KOPT-K1 (cell line): ENCODE results near the gene POLR3GL.

Experiments
- H3K27ac ChIP-seq: fragments of 200-600 bp; sonication (generic); 2 replicates; pipeline ENCODE4 v1.5.1; 2016; ENCODE audit warnings: antibody characterized with exemption, mild to moderate bottlenecking, low read depth, low read length; ENCODE audit not compliant: poor library complexity, severe bottlenecking
- H3K36me3 ChIP-seq: fragments of 200-600 bp; sonication (generic); 2 replicates; pipeline ENCODE4 v1.5.1; 2017; ENCODE audit warnings: antibody characterized with exemption, mild to moderate bottlenecking, low read length, moderate library complexity; ENCODE audit not compliant: insufficient read depth
- H3K9me3 ChIP-seq: fragments of 200-600 bp; sonication (generic); 2 replicates; pipeline ENCODE4 v1.5.1; 2017; ENCODE audit warnings: antibody characterized with exemption, low read length, mild to moderate bottlenecking; ENCODE audit not compliant: insufficient read depth, poor library complexity, severe bottlenecking

The POLR3GL gene

GRCh38 chr1:145937436-145937835 lies 27.1 kb upstream of the POLR3GL start:
- H3K9me3 ChIP-seq: no peaks in the 10 kb centered on the region
- no peak overlapping the region for H3K27ac ChIP-seq

DNA sequence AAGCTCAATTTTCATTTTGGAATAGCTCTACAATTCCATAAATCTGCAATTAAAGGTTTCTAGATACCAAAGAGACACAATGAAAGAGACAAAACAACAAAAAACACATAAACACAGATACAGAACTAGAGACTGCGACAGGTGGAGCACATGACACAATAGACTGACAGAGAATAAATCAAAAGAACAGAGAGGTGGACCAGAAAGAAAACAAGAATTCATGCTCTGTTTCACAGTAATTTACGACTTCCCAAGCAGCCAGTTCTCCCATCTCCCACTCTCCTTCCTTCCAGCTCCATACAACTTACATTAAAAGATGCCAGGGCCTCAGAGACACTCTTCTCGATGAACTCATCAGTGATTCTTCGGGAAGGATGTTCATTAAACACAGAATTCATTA lies 22.1 kb upstream of the POLR3GL start:
- no peaks in the 10 kb centered on the region for H3K9me3 ChIP-seq
- no peak overlapping the region for H3K27ac ChIP-seq
- peaks cover 65% of the 10 kb centered on the region for H3K36me3 ChIP-seq

More at GRCh38 chr1:145937436-145937835, 27.1 kb upstream of the POLR3GL start:
- peaks cover 59% of the 10 kb centered on the region for H3K36me3 ChIP-seq

GRCh38 chr1:145942871-145943270 lies 21.6 kb upstream of the POLR3GL start:
- no peaks in the 10 kb centered on the region for H3K9me3 ChIP-seq
- H3K36me3 ChIP-seq: peaks cover 65% of the 10 kb centered on the region
- no peak overlapping the region for H3K27ac ChIP-seq

GRCh38 chr1:145944532-145944931 lies 20.0 kb upstream of the POLR3GL start:
- H3K9me3 ChIP-seq: no peaks in the 10 kb centered on the region
- peaks cover 79% of the 10 kb centered on the region for H3K36me3 ChIP-seq
- H3K27ac ChIP-seq: no peak overlapping the region

- Histone ChIP-seq H3K27ac (no peak overlapping the region), H3K36me3 (peaks cover 76% of the 10 kb centered on the region), H3K9me3 (no peaks in the 10 kb centered on the region)
These were observed 18.0 kb upstream of the POLR3GL start for GRCh38 chr1:145946477-145946986.

DNA sequence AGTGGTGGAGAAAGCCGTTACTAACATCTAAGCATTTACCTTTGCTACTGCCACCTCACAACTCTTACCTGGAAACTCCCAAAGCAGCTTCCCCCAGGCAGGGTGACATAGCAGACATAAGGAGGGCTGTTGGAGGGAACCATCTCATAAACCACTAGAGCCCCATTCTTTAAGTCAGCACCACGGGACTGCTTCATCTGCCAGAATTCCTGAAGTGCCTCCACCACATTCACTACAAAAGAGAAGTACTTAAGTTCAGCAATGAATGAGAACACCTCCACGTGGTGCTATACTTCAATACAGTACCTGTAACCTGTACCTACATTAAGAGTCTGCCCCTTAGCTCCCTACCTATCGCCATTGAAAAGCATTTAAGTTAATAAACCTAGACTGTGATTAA lies 16.9 kb upstream of the POLR3GL start:
- H3K9me3 ChIP-seq: no peaks in the 10 kb centered on the region
- peaks cover 70% of the 10 kb centered on the region for H3K36me3 ChIP-seq
- no peak overlapping the region for H3K27ac ChIP-seq

- H3K9me3 ChIP-seq: no peaks in the 10 kb centered on the region
- H3K36me3 ChIP-seq: peaks cover 64% of the 10 kb centered on the region
- no peak overlapping the region for H3K27ac ChIP-seq
These were observed 15.3 kb upstream of the POLR3GL start for GRCh38 chr1:145949219-145949618.

DNA sequence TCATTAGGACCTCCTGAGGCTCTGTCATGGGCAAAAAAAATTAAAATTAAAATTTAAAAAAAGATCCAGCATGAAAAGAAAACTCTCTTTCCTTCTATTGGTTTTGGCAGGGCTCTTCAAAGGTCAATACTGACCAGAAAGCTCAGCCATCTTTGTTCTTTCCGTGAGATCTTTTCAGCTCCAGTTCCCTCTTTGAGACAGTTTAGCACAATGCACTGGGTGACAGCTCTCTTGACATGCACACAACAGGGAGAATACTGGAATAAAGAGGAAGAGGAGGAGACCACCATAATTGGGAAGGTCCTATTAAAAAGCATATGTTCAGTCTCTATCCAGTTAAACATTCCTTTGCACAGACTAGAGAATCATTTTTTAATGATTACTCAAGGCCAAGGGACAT lies 13.0 kb upstream of the POLR3GL start:
- Histone ChIP-seq H3K27ac (no peak overlapping the region), H3K36me3 (peaks cover 47% of the 10 kb centered on the region)

GRCh38 chr1:145952903-145953302 lies 11.6 kb upstream of the POLR3GL start:
- Histone ChIP-seq H3K9me3 (no peaks in the 10 kb centered on the region), H3K27ac (no peak overlapping the region), H3K36me3 (peaks cover 35% of the 10 kb centered on the region)

More for the DNA sequence above, 13.0 kb upstream of the POLR3GL start:
- no peaks in the 10 kb centered on the region for H3K9me3 ChIP-seq

- Histone ChIP-seq H3K27ac (no peak overlapping the region), H3K9me3 (no peaks in the 10 kb centered on the region), H3K36me3 (peaks cover 27% of the 10 kb centered on the region)
These were observed 10.6 kb upstream of the POLR3GL start for GRCh38 chr1:145953861-145954260.

DNA sequence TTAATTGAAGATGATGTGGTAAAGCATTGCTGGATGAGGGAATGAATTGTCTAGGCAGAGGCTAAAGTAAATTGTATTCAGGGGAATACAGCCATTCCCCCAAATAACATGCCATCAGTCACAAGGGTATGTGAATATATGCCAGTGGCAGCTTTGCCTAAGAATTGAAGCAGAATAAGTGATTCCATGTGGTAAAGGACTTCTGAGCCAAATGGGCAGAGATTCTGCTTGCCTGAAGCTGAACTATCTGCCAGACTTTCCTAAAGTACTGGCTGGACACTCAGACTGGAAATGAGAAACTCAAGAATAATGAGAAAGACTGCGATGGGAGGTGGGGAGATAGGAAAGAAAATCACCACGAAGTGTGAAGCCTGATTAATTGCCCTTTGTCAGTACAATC lies 9.1 kb upstream of the POLR3GL start:
- peaks cover 15% of the 10 kb centered on the region for H3K36me3 ChIP-seq
- H3K27ac ChIP-seq: no peak overlapping the region
- H3K9me3 ChIP-seq: no peaks in the 10 kb centered on the region

GRCh38 chr1:145956361-145956760 lies 8.1 kb upstream of the POLR3GL start:
- Histone ChIP-seq H3K9me3 (no peaks in the 10 kb centered on the region), H3K27ac (peak overlapping the region; percentile 88), H3K36me3 (peaks cover 15% of the 10 kb centered on the region)

DNA sequence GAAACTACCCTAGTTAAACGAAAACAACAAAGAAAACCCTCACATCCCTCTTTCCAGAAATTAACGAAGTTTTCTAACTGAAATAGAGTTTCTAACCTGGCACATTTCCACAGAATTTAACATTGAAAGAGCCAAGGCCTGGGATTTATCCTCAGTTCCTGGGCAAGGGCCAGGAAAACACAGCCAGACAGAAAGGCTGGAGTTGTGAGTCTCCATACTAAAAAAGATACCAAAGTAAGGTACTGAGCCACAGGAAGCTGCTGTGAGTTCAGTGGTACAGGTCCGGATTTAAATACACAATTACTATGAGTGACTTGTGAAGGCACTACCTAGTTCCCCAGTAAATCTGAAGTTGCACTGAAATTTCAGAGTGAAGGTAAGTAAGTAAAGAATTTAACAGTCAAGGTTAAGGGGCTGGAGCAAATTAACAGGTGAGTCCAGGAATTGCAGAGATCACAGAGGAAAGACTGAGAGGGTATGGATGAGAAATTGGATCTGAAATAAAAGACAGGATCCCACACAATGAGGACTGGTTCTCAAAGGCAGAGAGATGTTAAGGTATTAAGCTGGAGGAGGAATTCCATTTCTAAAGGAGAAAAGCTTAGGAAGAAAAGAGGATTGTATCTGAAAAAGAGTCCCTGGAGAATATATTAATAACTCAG lies 7.6 kb upstream of the POLR3GL start:
- Histone ChIP-seq H3K36me3 (peaks cover 13% of the 10 kb centered on the region), H3K27ac (peak overlapping the region; percentile 88)

DNA sequence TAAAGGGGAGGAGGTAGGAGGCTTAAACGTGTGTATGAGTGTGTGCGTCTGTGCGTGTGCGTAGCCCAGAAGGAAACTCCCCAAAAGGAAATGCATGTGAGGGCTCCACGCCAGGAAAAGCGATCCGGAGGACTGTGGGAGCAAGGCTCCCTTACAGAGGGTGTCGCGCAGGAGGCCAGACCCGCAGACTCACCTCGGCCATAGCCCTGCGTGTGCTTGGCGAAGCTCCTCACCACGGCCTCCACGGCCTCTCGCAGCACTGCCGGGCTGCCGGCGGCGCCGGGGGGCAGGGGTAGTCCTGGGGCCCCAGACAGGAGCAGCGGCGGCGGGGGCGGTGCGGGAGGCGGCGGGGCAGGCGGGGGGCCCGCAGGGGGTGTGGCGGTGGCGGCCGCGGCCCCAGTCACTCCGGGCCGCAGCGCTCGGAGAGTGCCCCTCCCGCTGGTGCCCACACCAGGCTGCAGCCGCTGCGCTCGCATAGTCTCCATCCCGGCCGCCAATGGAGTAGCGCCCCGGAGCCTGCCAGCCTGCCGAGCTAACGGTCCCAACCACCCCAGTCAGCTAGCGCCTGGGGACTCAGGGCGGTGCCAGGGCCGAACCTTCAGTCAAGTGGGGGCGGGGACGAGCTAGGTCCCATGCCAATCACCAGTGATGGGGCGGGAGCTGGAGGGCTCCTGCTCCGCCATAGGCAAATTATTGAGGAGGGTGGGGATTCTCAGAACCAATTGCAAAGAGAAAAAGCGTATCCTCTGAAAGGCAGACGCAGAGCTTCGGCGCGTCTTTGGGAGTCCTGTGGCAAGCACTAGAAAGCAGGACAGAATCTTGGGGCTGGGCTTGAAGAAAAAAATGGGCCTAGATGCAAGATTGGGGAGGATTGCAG lies 6.8 kb upstream of the POLR3GL start, which contains the start of gene LIX1L:
TSS of gene LIX1L (minus strand) at position 575 of the 877 bp plus-strand sequence. CDS start at position 485, 90 bp downstream.
- Histone ChIP-seq H3K36me3 (peaks cover 10% of the 10 kb centered on the region; the same call in 1 of the 2 replicates), H3K27ac (peak within 1 kb of the TSS; percentile 88), H3K9me3 (no peaks in the 10 kb centered on the region)

More for the DNA sequence above, 7.6 kb upstream of the POLR3GL start:
- H3K9me3 ChIP-seq: no peaks in the 10 kb centered on the region

GRCh38 chr1:145958734-145959133 lies 5.8 kb upstream of the POLR3GL start:
- peaks cover 5% of the 10 kb centered on the region; the same call in 1 of the 2 replicates for H3K36me3 ChIP-seq
- H3K9me3 ChIP-seq: no peaks in the 10 kb centered on the region
- H3K27ac ChIP-seq: no peak overlapping the region
